GM18951 (cell line): Measurements from ENCODE around the gene EXOC4.

ENCODE experiments used
- POLR2A ChIP-seq: IDR thresholded peaks from 4 replicates; pipeline ENCODE4 v1.6.1; 2011; ENCODE audit warnings: mild to moderate bottlenecking; ENCODE audit not compliant: insufficient read length, insufficient read depth; ENCODE audit errors: extremely low read depth
- in situ Hi-C: fragments of 300-500 bp; cut with MboI; formaldehyde crosslinking; loops from one replicate; pipeline ENCODE4 v1.12.0; 2022; ENCODE audit warnings: low sequenced_read_pairs, mixed read lengths, inconsistent platforms; ENCODE audit not compliant: unreplicated experiment

Gene EXOC4

DNA sequence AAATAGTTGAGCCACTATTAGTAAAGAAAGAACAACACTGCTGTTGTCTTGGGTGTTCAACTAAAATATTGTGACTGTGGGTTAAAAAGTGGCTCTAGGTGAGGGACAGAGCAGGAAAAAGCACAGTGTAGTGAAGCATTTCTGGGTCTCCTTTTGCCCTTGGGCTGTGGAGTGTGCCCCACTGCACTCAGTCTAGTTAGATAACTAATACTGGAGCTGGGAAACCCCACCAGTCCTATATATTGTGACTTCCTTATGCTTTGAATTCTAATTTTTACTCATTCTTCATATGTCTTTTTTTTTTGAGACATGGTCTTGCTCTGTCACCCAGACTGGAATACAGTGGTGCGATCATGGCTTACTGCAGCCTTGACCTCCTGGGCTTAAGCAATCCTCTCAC is 195.1 kb downstream of the EXOC4 start:
- in situ Hi-C loops: no loop called here
- TF ChIP-seq POLR2A: no peak

DNA sequence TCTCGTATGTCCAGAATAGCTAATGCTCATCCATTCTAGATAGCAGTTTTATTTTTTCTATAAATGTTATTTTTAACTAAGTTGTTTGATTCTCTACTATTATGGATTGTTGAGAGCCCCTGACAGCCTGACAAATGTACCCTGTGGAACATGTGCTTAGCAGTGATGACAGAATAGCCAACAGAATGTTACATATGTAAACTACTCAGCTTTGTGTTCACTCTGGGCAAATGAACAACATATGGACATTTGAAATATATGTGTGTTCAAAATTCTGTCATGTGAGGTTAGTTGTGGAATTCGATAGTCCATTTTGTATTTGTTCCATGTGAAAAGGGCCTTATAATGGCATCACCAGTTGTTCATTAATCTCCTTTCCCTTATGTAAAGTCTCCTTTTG is 199.7 kb downstream of the EXOC4 start:
- TF ChIP-seq POLR2A: no peak
- in situ Hi-C loops: no loop called here

DNA sequence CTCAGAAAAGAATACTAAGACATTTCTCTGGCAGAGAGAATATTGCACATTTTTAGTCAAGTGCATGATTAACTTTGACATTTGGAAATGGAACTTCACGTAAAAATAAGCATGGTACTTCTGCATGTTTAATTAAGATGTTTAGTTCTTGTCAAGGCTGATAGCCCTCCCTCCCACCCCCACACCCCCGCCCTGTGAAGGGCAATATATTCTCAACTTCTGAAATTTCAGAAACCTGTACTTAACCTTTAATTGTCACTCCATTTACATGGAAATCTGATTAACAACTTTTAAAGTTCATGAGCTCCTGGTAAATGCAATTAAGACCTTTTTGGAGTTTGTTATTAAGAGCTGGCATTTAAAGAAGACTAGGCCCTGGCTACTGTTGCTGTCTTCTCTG is 205.8 kb downstream of the EXOC4 start:
- TF ChIP-seq POLR2A: no peak
- in situ Hi-C loops: no loop called here

DNA sequence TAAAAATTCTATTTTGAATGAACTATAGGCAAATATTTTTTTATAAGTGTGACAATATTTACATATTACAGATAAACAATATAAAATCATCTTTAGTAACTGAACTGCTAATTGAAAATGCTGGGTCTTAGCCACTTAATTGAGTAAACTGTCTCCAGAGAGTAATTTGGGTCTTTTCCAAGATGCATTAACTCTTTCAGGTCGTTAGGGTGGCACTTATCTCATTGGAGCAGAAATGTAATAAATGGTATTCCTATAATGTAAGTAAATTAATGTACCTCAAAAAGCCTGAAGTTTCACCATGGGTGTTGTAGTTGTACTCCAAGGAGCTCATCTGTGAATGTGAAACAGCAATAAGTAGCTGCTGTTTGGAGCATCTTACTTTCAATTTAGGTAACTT is 208.5 kb downstream of the EXOC4 start:
- TF ChIP-seq POLR2A: no peak
- in situ Hi-C loops: no loop called here

- no peak for TF ChIP-seq POLR2A
- in situ Hi-C loops: no loop called here
These were observed 222.8 kb downstream of the EXOC4 start for GRCh38 chr7:133475655-133476054.

DNA sequence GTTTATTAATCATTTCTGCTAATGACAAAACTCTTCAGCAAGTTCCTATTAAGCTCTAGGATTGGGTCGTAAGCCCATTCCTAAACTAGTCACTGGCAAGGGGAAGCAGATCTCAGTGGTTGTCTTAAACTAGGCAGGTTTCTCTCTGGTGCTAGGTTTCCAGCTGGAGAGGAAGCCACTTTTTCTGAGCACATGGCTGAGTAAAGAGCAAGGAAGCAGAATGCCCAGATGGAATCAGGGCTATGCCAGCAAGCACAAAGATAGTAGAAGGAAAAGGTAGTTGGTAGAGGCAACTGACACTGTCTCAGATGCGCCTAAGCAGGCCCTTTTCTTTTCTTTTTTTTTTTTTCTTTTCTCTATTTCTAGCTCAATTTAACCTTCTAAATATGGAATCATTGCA is 224.9 kb downstream of the EXOC4 start:
- TF ChIP-seq POLR2A: no peak
- in situ Hi-C loops: no loop called here

GRCh38 chr7:133478591-133479135 is 225.8 kb downstream of the EXOC4 start:
- TF ChIP-seq POLR2A: no peak
- in situ Hi-C loops: no loop called here

- in situ Hi-C loops: no loop called here
- TF ChIP-seq POLR2A: no peak
These were observed 226.7 kb downstream of the EXOC4 start for GRCh38 chr7:133479456-133480065.

DNA sequence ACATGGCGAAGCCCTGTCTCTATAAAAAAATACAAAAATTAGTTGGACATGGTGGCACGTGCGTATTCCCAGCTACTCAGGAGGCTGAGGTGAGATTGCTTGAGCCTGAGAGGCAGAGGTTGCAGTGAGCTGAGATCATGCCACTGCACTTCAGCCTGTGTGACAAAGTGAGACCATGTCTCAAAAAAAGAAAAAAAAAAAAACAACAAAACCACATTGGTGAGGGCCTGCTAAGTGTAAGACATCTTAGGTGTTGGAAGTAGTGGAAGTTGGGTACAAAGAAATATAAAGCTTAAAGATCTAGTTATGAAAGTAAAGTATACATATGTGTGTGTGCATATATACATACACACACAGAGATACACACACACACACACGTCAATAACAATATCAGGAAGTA is 228.0 kb downstream of the EXOC4 start:
- TF ChIP-seq POLR2A: no peak
- in situ Hi-C loops: no loop called here

- in situ Hi-C loops: no loop called here
- no peak for TF ChIP-seq POLR2A
These were observed 228.8 kb downstream of the EXOC4 start for GRCh38 chr7:133481676-133482075.

DNA sequence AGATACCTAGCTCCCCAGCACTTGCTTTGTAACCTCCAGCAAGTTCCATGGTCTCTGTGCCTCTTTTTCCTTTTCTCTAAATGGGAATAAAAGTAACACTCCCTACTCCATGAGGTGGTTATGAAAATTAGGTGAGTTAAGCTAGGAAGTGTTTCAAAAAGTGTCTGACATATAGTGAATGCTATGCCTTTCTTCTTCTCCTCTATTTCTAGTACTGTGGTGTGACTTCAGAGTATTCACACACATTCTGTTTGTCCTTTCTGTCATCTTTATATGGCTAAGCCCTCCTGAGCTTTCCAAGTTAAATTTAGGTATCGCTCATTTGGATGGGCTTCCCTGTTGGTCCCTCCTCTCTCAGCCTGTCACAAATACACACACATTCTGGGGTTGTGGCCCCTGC is 229.7 kb downstream of the EXOC4 start:
- in situ Hi-C loops: no loop called here
- TF ChIP-seq POLR2A: no peak

- in situ Hi-C loops: no loop called here
These were observed 231.2 kb downstream of the EXOC4 start for GRCh38 chr7:133484086-133484485.

DNA sequence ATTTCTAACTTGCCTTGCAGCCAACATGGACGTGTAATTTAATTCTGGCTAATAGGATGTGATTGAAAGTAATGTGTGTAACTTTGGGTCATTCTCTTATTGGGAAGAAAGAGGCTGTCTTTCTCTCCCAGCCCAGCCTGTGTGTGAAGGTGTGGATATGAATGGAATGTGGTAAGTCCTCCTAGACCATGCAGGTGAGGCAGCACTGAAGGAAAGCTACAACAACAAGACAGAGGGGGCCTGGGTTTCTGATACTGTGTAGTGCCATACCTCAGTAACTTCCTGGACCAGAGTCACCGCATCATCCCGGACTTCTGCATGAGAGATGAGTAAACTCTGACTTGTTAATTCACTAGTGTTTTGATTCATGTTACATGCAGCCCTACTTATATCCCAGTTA is 237.0 kb downstream of the EXOC4 start:
- in situ Hi-C loops: no loop called here
- no peak for TF ChIP-seq POLR2A

More at GRCh38 chr7:133484086-133484485, 231.2 kb downstream of the EXOC4 start:
- no peak for TF ChIP-seq POLR2A

DNA sequence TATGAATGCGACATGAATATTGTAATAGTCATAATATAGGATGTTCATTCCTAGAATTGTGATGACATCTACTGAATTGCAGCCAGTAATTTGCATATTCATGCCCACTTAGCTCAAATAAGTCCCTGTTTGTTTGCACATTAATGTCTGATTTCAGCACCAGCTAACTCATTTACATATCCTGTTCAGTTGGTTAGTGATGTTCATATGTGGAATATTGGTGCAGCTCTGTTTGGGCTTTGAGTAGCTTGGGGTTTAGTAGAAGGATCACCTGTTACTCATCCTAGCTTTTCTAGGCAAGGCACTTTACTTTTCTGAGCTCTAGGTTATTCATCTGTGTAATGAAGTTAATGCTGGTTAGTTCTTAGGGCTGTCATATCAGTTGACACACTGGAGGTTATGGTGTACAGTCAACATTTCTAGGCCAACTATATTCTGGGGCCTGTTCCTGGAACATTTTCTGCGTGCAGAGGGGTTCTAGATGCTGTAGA is 238.4 kb downstream of the EXOC4 start:
- in situ Hi-C loops: no loop called here
- no peak for TF ChIP-seq POLR2A
